GM12891 (cell line): ENCODE results near the gene LSM7.

Experiments
- PAX5 ChIP-seq: IDR thresholded peaks from 2 replicates; pipeline ENCODE4 v1.6.1; 2011; ENCODE audit warnings: low read length, moderate library complexity, mild to moderate bottlenecking; ENCODE audit not compliant: insufficient read depth, severe bottlenecking
- POLR2A ChIP-seq: IDR thresholded peaks from 2 replicates; pipeline ENCODE4 v1.6.1; 2011; ENCODE audit warnings: low read depth, low read length, control low read depth
- POLR2AphosphoS5 ChIP-seq: IDR thresholded peaks from 2 replicates; pipeline ENCODE4 v1.6.1; 2011; ENCODE audit warnings: low read depth, low read length, control low read depth
- SPI1 ChIP-seq: IDR thresholded peaks from 2 replicates; pipeline ENCODE4 v1.6.1; 2011; ENCODE audit warnings: low read depth, low read length, control low read depth
- TAF1 ChIP-seq: IDR thresholded peaks from 2 replicates; pipeline ENCODE4 v1.6.1; 2011; ENCODE audit warnings: low read depth, low read length, control low read depth

GRCh38 chr19:2371656-2372055 is 43.3 kb upstream of the LSM7 start:
- TF ChIP-seq POLR2A (no peak), POLR2AphosphoS5 (no peak), TAF1 (no peak), SPI1 (no peak), PAX5 (no peak)
